ENCODE measurements around the gene GHR. TPM values are rescaled to one million over a fixed set of nuclear protein-coding genes. Genes with fewer than 3 reads are reported as not detected.
A peak's percentile ranks its signal among the peaks of the same experiment; 100 is the strongest.

Gene GHR
- total and polyA plus RNA-seq, 2 of the 8 experiments (the other 6 are each of a cell fraction or from before 2014, with no cell fraction given): 0.15 to 0.19 TPM

- Histone ChIP-seq H3K23ac (ENCODE audit: insufficient read length) (no peak within 1 kb of the TSS), H3K4me3 (ENCODE audit: extremely low read depth in 1 of 4, insufficient read depth in 2 of 4, low read depth in 3 of 4, low read length in 4 of 4) (peak within 1 kb of the TSS; percentile 43 to 69 (median 49)), H2BK20ac (ENCODE audit: low read length) (no peak within 1 kb of the TSS), H3K9me3 (ENCODE audit: insufficient read depth in 2 of 2, low read depth in 1 of 2, low read length in 1 of 2) (no peaks in the 10 kb centered on the region), H3K14ac (ENCODE audit: insufficient read length) (no peak within 1 kb of the TSS), H3K18ac (ENCODE audit: extremely low read depth, low read length) (0 out of 2 replicates have a peak within 1 kb of the TSS, but pooled peaks have one; percentile 15), H2BK12ac (ENCODE audit: low read depth, low read length) (no peak within 1 kb of the TSS), H4K8ac (ENCODE audit: extremely low read depth, insufficient read depth, low read length) (peak within 1 kb of the TSS; percentile 74; the same call in 1 of the 2 replicates), H4K91ac (replicated peaks; ENCODE audit: insufficient read length, low read length) (no peak within 1 kb of the TSS), H4K5ac (ENCODE audit: insufficient read length, low read depth, low read length) (no peak within 1 kb of the TSS), H4K20me1 (replicated peaks in 1 of 2; ENCODE audit: control insufficient read depth in 1 of 2, insufficient read depth in 2 of 2, low read length in 2 of 2) (no peaks in the 10 kb centered on the region), H3K27ac (ENCODE audit: low read depth, low read length) (no peak within 1 kb of the TSS), H3K79me2 (ENCODE audit: control insufficient read depth in 1 of 2, insufficient read depth in 2 of 2, low read length in 2 of 2) (no peaks in the 10 kb centered on the region), H2BK5ac (ENCODE audit: low read depth, low read length) (no peak within 1 kb of the TSS), H3K27me3 (replicated peaks in 1 of 4; ENCODE audit: control insufficient read depth in 3 of 4, extremely low read depth in 1 of 4, insufficient read depth in 3 of 4, low read length in 3 of 4) (no peaks in the 10 kb centered on the region), H2AK5ac (ENCODE audit: low read depth, low read length) (no peak within 1 kb of the TSS), H3K4ac (replicated peaks; ENCODE audit: insufficient read length, low read depth, low read length) (no peak within 1 kb of the TSS), H3K56ac (replicated peaks; ENCODE audit: insufficient read length, low read depth, low read length) (peak within 1 kb of the TSS; percentile 10), H3K79me1 (ENCODE audit: low read depth, low read length) (no peaks in the 10 kb centered on the region), H2AFZ (ENCODE audit: low read length) (peak within 1 kb of the TSS; percentile 18), H3K36me3 (ENCODE audit: control insufficient read depth in 2 of 4, insufficient read depth in 4 of 4, low read length in 3 of 4) (no peaks in the 10 kb centered on the region), H3K9ac (replicated peaks in 1 of 4; ENCODE audit: extremely low read depth in 1 of 4, low read depth in 3 of 4, low read length in 3 of 4) (peak within 1 kb of the TSS in 2 of 4 experiments; percentile 13 to 44; a peak in 3 of 7 replicates), H3K4me2 (ENCODE audit: insufficient read depth in 1 of 2, low read depth in 2 of 2, low read length in 2 of 2) (peak within 1 kb of the TSS; percentile 57 to 64), H3K4me1 (replicated peaks in 1 of 4; ENCODE audit: control insufficient read depth in 3 of 4, insufficient read depth in 4 of 4, low read length in 3 of 4) (peaks cover 0 to 4% (median 0%) of the 10 kb centered on the region in 4 experiments; a peak in 1 of 7 replicates), H2BK15ac (ENCODE audit: low read length) (no peak within 1 kb of the TSS; the same call in 1 of the 2 replicates), H3K23me2 (ENCODE audit: low read depth, low read length) (peaks cover 5% of the 10 kb centered on the region), H2BK120ac (replicated peaks; ENCODE audit: low read depth, low read length) (no peak within 1 kb of the TSS)
- POLR2A ChIA-PET (ENCODE audit: partially characterized antibody): interaction anchor here (0.7 kb wide), 1 partner anchor 10 kb away, joined by 3 read pairs; no protein-coding TSS in a partner anchor
- WGBS, 2 experiments (ENCODE audit: extremely low coverage in 1 of 2, insufficient coverage in 1 of 2, insufficient read length in 1 of 2, insufficient replicate concordance in 2 of 2, low coverage in 1 of 2, low lambda C conversion rate in 2 of 2, missing lambda C conversion rate in 1 of 2): 42% methylated on average over 34 of the region's 35 CpGs; no CpG with 5 or more reads in 1 of the 2 experiments
- FAIRE-seq (no peak), DNase-seq (ENCODE audit: low read depth in 1 of 2, low spot score in 2 of 2) (peak in 1 of 2 experiments; percentile 70)
- CTCF ChIA-PET (ENCODE audit: partially characterized antibody): interaction anchor here (0.7 to 2.3 kb wide), 6 partner anchors 9 to 334 kb away, joined by 3 to 12 read pairs (median 3); partner anchors contain the start of gene GHR
- TF ChIP-seq TEAD4 (IDR thresholded peaks at IDR 0.05; ENCODE audit: low read depth, low read length): 0 out of 2 replicates have a peak, but pooled peaks have one; percentile 21
- 0 out of 2 replicates have a peak, but pooled peaks have one; percentile 54 for TF ChIP-seq KDM5A (IDR thresholded peaks at IDR 0.05; ENCODE audit: low read length)
- peak; percentile 92 for TF ChIP-seq GABPA (IDR thresholded peaks at IDR 0.05; ENCODE audit: borderline replicate concordance, insufficient read depth, low read length)
- TF ChIP-seq BRCA1 (IDR thresholded peaks at IDR 0.05; ENCODE audit: low read depth, low read length): no peak
- 0 out of 2 replicates have a peak, but pooled peaks have one; percentile 43 for TF ChIP-seq POLR2AphosphoS5 (IDR thresholded peaks at IDR 0.05; ENCODE audit: low read depth, low read length)
- TF ChIP-seq TAF1 (IDR thresholded peaks at IDR 0.05; ENCODE audit: low read depth, low read length): peak; percentile 86
- TF ChIP-seq SIN3A (conservative IDR thresholded peaks at IDR 0.05 in 1 of 2, IDR thresholded peaks at IDR 0.05 in 1 of 2; ENCODE audit: low read depth in 1 of 2, low read length in 2 of 2): no peak
- no peak for TF ChIP-seq EZH2 (IDR thresholded peaks at IDR 0.05; ENCODE audit: low read depth, low read length, severe bottlenecking)
- TF ChIP-seq RAD21 (IDR thresholded peaks at IDR 0.05 in 1 of 2, conservative IDR thresholded peaks at IDR 0.05 in 1 of 2; ENCODE audit: low read depth in 2 of 2, low read length in 2 of 2): 0 out of 4 replicates have a peak, but pooled peaks of 1 of the 2 experiments have one; percentile 5
- no peak for TF ChIP-seq SP1 (IDR thresholded peaks at IDR 0.05; ENCODE audit: low read depth, low read length)
Observed at GRCh38 chr5:42756606-42757601, 333.7 kb downstream of the GHR start, which contains the start of gene CCDC152. CCDC152 (plus strand) TSS chr5:42756818; CDS start chr5:42759122, 2,304 bp downstream.

Measured in H1 (cell line).